GM10266 (cell line): Measurements from ENCODE around the gene OR2D3.
"Not testable (repeated sequence)": the region's sequence is repeated elsewhere in the genome, so short reads cannot be mapped to it uniquely, and the experiment has no call there.

Experiments
- DNase-seq: peaks from one replicate; pipeline ENCODE4 v3.0.0; 2012; ENCODE audit errors: extremely low spot score
- TF ChIP-seq, protein P1 (sequence below): IDR thresholded peaks from 2 replicates; pipeline ENCODE4 v1.5.1; 2012; ENCODE audit warnings: mild to moderate bottlenecking, low read depth; ENCODE audit not compliant: control insufficient read depth, insufficient read depth; ENCODE audit errors: missing control alignments

Gene OR2D3

DNA sequence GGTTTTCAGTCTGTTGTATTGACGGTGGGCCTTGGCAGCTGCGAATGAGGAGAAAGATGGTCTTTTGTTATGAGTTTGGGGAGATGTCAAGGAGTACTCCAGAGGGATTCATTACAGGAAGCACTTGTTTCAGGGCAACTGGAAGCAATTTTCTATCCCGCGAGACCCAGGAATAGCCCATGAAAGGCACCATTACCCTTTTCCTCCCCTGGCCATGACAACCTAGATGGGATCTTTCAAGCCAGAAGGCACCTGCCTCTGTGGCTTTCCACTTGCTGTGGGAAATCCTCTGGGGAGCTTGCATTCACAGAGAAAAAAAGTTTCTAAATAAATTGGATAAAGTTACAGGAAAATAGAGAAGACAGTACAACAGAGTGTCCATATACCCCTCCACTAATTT lies 8.1 kb downstream of the OR2D3 start:
- no peak for DNase-seq
- TF ChIP-seq, protein P1, sequence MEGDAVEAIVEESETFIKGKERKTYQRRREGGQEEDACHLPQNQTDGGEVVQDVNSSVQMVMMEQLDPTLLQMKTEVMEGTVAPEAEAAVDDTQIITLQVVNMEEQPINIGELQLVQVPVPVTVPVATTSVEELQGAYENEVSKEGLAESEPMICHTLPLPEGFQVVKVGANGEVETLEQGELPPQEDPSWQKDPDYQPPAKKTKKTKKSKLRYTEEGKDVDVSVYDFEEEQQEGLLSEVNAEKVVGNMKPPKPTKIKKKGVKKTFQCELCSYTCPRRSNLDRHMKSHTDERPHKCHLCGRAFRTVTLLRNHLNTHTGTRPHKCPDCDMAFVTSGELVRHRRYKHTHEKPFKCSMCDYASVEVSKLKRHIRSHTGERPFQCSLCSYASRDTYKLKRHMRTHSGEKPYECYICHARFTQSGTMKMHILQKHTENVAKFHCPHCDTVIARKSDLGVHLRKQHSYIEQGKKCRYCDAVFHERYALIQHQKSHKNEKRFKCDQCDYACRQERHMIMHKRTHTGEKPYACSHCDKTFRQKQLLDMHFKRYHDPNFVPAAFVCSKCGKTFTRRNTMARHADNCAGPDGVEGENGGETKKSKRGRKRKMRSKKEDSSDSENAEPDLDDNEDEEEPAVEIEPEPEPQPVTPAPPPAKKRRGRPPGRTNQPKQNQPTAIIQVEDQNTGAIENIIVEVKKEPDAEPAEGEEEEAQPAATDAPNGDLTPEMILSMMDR: no peak

- TF ChIP-seq, protein P1: no peak
- no peak for DNase-seq
Observed at GRCh38 chr11:6931146-6931713, 10.4 kb downstream of the OR2D3 start.

DNA sequence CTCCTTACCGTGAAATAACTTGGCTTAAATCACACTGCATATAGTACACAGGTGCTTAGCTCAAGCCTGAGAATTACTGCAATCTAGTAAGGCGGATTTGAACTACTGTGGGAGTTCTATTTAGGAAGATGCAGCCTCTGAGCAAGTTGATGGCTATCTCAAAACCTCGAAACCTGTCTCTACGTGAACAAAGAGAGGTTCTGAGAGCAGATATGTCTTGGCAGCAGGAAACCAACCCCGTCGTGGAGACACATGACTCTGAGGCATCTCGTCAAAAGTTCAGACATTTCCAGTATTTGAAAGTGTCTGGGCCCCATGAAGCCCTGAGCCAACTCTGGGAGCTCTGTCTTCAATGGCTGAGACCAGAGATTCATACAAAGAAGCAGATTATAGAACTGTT lies 11.3 kb downstream of the OR2D3 start:
- TF ChIP-seq, protein P1: no peak
- no peak for DNase-seq

DNA sequence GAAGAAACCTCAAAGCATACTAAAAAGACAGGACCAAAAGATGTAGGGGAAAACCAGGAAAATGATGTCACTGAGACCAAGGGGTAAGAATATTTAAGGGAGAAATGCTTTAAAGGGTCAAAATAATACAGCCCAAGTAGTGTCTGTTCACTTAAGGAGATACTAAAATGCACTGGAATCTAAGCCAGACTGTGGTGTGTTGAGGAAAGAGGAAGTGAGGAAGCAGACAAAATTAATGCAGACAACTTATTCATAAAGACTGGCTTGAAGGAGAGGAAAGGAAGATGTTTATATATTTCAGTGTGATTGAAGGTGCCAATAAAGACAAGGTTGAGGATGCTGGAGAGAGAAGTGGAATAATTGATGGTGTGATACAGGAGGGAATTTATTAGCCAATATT lies 21.2 kb downstream of the OR2D3 start:
- DNase-seq: no peak

DNA sequence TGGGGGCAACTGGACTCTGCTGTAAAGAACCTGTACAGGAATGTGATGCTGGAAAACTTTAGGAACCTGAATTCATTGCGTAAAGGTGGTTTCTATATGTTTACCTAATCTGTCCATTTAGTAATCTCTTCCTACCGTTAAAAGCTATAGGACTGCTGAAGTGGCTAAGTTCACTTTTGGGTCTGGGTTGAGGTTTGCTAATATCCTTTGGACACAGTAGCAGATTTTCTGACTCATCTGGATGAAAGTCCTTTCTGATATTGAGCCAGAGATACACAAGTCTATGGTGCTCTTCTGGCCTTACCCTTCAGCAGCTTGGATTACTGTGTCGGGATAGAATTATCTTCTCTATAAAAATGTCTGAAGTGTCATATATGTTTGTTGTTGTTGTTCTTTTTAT lies 22.3 kb downstream of the OR2D3 start:
- DNase-seq: no peak
- TF ChIP-seq, protein P1: no peak

More for the DNA sequence above, 21.2 kb downstream of the OR2D3 start:
- TF ChIP-seq, protein P1: no peak

DNA sequence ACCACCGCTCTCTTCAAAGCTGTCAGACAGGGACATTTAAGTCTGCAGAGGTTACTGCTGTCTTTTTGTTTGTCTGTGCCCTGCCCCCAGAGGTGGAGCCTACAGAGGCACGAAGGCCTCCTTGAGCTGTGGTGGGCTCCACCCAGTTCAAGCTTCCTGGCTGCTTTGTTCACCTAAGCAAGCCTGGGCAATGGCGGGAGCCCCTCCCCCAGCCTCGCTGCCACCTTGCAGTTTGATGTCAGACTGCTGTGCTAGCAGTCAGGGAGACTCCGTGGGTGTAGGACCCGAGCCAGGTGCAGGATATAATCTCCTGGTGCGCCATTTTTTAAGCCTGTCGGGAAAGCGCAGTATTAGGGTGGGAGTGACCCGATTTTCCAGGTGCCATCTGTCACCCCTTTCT lies 33.4 kb downstream of the OR2D3 start:
- DNase-seq: not testable (repeated sequence)

- no peak for DNase-seq
- TF ChIP-seq, protein P1: no peak
Observed at GRCh38 chr11:6962141-6962540, 41.3 kb downstream of the OR2D3 start.

DNA sequence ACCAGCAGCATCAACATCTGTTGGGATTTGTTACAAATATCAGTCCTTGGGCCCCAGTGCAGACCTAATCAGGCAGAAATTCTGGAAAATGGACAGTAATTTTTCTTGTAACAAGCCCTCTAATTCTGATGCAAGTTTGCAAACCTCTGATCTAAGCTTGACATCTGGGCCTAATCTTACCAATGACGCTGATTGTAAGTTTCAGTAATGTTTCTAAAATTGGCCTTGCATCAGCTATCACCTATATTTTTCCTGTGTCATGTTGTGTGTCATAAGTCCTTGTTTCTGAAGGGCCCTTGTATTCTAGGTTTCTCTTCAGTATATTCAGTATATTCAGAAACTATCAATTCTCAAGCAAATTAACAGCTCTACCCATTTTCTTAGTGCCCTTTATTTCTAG lies 41.9 kb downstream of the OR2D3 start:
- TF ChIP-seq, protein P1: no peak
- DNase-seq: peak; percentile 29
